22Rv1 (cell line): ENCODE results near the gene TPSG1.

Experiments
- CTCF ChIP-seq: fragments of 450-650 bp; IDR thresholded peaks from 2 replicates; pipeline ENCODE4 v1.5.1; 2017; ENCODE audit warnings: mild to moderate bottlenecking
- ZFX ChIP-seq: fragments of 450-650 bp; IDR thresholded peaks from 2 replicates; pipeline ENCODE4 v1.6.1; 2017; ENCODE audit warnings: antibody characterized with exemption, borderline replicate concordance

- TF ChIP-seq CTCF = no peak
- no peak for TF ChIP-seq ZFX
Observed at GRCh38 chr16:1208239-1208830, 16.7 kb downstream of the TPSG1 start.
